ENCODE results near the gene FADD.

FADD gene

DNA sequence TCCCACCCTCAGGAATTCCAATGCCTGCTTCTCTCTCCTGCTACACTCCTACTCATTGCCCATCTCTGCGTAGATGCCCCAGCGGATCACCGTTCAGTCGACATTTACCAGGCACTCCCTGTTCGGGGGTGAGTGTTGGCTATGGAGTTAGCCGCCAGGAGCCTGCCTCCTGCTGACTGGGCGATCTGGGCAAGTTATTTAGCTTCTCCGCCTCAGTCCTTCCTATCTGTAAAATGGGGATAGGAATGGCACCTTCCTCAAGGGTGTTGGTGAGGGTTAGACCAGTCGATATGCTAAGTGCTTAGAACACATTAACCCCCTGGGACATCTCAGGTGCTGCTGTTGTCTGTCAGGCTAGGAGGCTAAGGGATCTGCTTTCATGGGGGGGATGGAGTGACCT, 30.9 kb downstream of the FADD start:
- TF ChIP-seq YY1 (IDR thresholded peaks at IDR 0.05; ENCODE audit: low read depth), result no peak
- no peak for TF ChIP-seq ZBTB7A (IDR thresholded peaks at IDR 0.05; ENCODE audit: low read depth)
- no peak for TF ChIP-seq EGR1 (IDR thresholded peaks at IDR 0.05)
- TF ChIP-seq TAF1 (IDR thresholded peaks at IDR 0.05; ENCODE audit: low read depth), result no peak
- no peak for TF ChIP-seq EP300 (IDR thresholded peaks at IDR 0.05; ENCODE audit: borderline replicate concordance)
- TF ChIP-seq RAD21 (IDR thresholded peaks at IDR 0.05; ENCODE audit: low read depth), result no peak
- TF ChIP-seq REST (IDR thresholded peaks at IDR 0.05; ENCODE audit: low read depth), result no peak
- TF ChIP-seq, protein P1, sequence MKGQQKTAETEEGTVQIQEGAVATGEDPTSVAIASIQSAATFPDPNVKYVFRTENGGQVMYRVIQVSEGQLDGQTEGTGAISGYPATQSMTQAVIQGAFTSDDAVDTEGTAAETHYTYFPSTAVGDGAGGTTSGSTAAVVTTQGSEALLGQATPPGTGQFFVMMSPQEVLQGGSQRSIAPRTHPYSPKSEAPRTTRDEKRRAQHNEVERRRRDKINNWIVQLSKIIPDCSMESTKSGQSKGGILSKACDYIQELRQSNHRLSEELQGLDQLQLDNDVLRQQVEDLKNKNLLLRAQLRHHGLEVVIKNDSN (IDR thresholded peaks at IDR 0.05), result no peak
- TF ChIP-seq FOXM1 (IDR thresholded peaks at IDR 0.05; ENCODE audit: borderline replicate concordance, low read depth), result no peak
- no peak for TF ChIP-seq NFIC (IDR thresholded peaks at IDR 0.05)
- no peak for TF ChIP-seq TCF12 (IDR thresholded peaks at IDR 0.05; ENCODE audit: low read depth)
- TF ChIP-seq CREB1 (IDR thresholded peaks at IDR 0.05; ENCODE audit: low read depth), result no peak
- TF ChIP-seq MAX (IDR thresholded peaks at IDR 0.05), result no peak
- no peak for TF ChIP-seq CEBPB (IDR thresholded peaks at IDR 0.05)

GRCh38 chr11:70240337-70240736, 37.2 kb downstream of the FADD start:
- no peak for TF ChIP-seq RAD21 (IDR thresholded peaks at IDR 0.05; ENCODE audit: low read depth)

DNA sequence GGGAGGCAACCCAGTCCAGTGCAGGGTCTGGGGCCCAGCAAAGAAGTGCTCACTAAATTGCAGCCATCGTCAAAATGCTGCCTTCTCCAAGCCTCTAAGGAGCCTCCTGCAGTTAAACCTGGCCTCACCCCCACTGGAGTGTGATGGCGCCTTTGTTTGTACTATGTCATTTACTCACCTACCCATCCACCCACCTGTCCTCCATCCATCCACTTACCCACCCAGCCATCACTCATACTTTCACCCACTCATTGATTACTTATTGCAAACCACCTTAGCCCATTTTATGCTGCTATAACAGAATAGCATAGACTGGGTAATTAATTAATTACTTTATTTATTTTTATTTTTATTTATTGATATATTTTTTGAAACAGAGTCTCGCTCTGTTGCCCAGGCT, 38.6 kb downstream of the FADD start:
- TF ChIP-seq REST (IDR thresholded peaks at IDR 0.05; ENCODE audit: low read depth), result no peak
- no peak for TF ChIP-seq YY1 (IDR thresholded peaks at IDR 0.05; ENCODE audit: low read depth)

GRCh38 chr11:70242885-70243284, 39.8 kb downstream of the FADD start:
- TF ChIP-seq, protein P1 (IDR thresholded peaks at IDR 0.05), result no peak
- TF ChIP-seq TEAD4 (IDR thresholded peaks at IDR 0.05), result no peak
- TF ChIP-seq MAX (IDR thresholded peaks at IDR 0.05), result no peak
- TF ChIP-seq NFIC (IDR thresholded peaks at IDR 0.05), result no peak
- no peak for TF ChIP-seq YY1 (IDR thresholded peaks at IDR 0.05; ENCODE audit: low read depth)
- TF ChIP-seq RAD21 (IDR thresholded peaks at IDR 0.05; ENCODE audit: low read depth), result no peak
- no peak for TF ChIP-seq TAF1 (IDR thresholded peaks at IDR 0.05; ENCODE audit: low read depth)
- TF ChIP-seq EP300 (IDR thresholded peaks at IDR 0.05; ENCODE audit: borderline replicate concordance), result no peak
- TF ChIP-seq TCF12 (IDR thresholded peaks at IDR 0.05; ENCODE audit: low read depth), result no peak

GRCh38 chr11:70243912-70244652, 41.0 kb downstream of the FADD start:
- TF ChIP-seq REST (IDR thresholded peaks at IDR 0.05; ENCODE audit: low read depth), result no peak
- TF ChIP-seq YY1 (IDR thresholded peaks at IDR 0.05; ENCODE audit: low read depth), result no peak
- no peak for TF ChIP-seq TAF1 (IDR thresholded peaks at IDR 0.05; ENCODE audit: low read depth)
- TF ChIP-seq FOXM1 (IDR thresholded peaks at IDR 0.05; ENCODE audit: borderline replicate concordance, low read depth), result no peak
- TF ChIP-seq EGR1 (IDR thresholded peaks at IDR 0.05), result no peak
- TF ChIP-seq CEBPB (IDR thresholded peaks at IDR 0.05), result no peak
- TF ChIP-seq, protein P1 (IDR thresholded peaks at IDR 0.05), result no peak
- no peak for TF ChIP-seq MAX (IDR thresholded peaks at IDR 0.05)
- no peak for TF ChIP-seq EP300 (IDR thresholded peaks at IDR 0.05; ENCODE audit: borderline replicate concordance)
- no peak for TF ChIP-seq TCF12 (IDR thresholded peaks at IDR 0.05; ENCODE audit: low read depth)
- TF ChIP-seq CREB1 (IDR thresholded peaks at IDR 0.05; ENCODE audit: low read depth), result no peak
- TF ChIP-seq NFIC (IDR thresholded peaks at IDR 0.05), result no peak
- TF ChIP-seq TEAD4 (IDR thresholded peaks at IDR 0.05), result no peak
- no peak for TF ChIP-seq RAD21 (IDR thresholded peaks at IDR 0.05; ENCODE audit: low read depth)
- no peak for TF ChIP-seq ZBTB7A (IDR thresholded peaks at IDR 0.05; ENCODE audit: low read depth)

Measured in Ishikawa (cell line).